KMS-11 (cell line): Measurements from ENCODE around the gene FNTB.

Source experiments
- H2AFZ ChIP-seq: fragments of 200-600 bp; sonication (generic); 2 replicates; pipeline ENCODE4 v1.6.1; 2016; ENCODE audit warnings: antibody characterized with exemption, mixed run types, low read depth
- H3K27ac ChIP-seq: fragments of 200-600 bp; sonication (generic); 2 replicates; pipeline ENCODE4 v1.6.1; 2016; ENCODE audit warnings: mild to moderate bottlenecking, mixed run types
- H3K27me3 ChIP-seq: fragments of 200-600 bp; sonication (generic); 2 replicates; pipeline ENCODE4 v1.6.1; 2017; ENCODE audit warnings: mild to moderate bottlenecking, low read depth, mixed run types, moderate library complexity; ENCODE audit not compliant: insufficient read depth
- H3K36me3 ChIP-seq: fragments of 200-600 bp; sonication (generic); 2 replicates; pipeline ENCODE4 v1.6.1; 2017; ENCODE audit warnings: mild to moderate bottlenecking, mixed run types; ENCODE audit not compliant: insufficient read depth
- H3K4me1 ChIP-seq: fragments of 200-600 bp; sonication (generic); 2 replicates; pipeline ENCODE4 v1.6.1; 2016; ENCODE audit warnings: mild to moderate bottlenecking, low read depth, mixed run types; ENCODE audit not compliant: poor library complexity, severe bottlenecking
- H3K4me2 ChIP-seq: fragments of 200-600 bp; sonication (generic); 2 replicates; pipeline ENCODE4 v1.7.0; 2016; ENCODE audit warnings: mild to moderate bottlenecking, mixed run types
- H3K4me3 ChIP-seq: fragments of 200-600 bp; sonication (generic); IDR thresholded peaks from 2 replicates; pipeline ENCODE4 v1.6.1; 2017; ENCODE audit warnings: low read depth, low read length, mixed read lengths; ENCODE audit not compliant: insufficient read depth
- H3K79me2 ChIP-seq: fragments of 200-600 bp; sonication (generic); 2 replicates; pipeline ENCODE4 v1.6.1; 2016; ENCODE audit warnings: low read depth, mixed run types; ENCODE audit not compliant: insufficient read depth
- H3K9ac ChIP-seq: fragments of 200-600 bp; sonication (generic); 2 replicates; pipeline ENCODE4 v1.6.1; 2016; ENCODE audit warnings: mild to moderate bottlenecking, mixed run types
- H4K20me1 ChIP-seq: fragments of 200-600 bp; sonication (generic); 2 replicates; pipeline ENCODE4 v1.6.1; 2016; ENCODE audit warnings: mild to moderate bottlenecking, mixed run types; ENCODE audit not compliant: insufficient read depth
- TF ChIP-seq, protein P1 (sequence below): fragments of 200-600 bp; sonication (generic); conservative IDR thresholded peaks from 2 replicates; pipeline ENCODE4 v1.6.1; 2017; ENCODE audit warnings: low read depth, mild to moderate bottlenecking, antibody characterized with exemption, low read length, moderate library complexity, mixed read lengths

FNTB gene

DNA sequence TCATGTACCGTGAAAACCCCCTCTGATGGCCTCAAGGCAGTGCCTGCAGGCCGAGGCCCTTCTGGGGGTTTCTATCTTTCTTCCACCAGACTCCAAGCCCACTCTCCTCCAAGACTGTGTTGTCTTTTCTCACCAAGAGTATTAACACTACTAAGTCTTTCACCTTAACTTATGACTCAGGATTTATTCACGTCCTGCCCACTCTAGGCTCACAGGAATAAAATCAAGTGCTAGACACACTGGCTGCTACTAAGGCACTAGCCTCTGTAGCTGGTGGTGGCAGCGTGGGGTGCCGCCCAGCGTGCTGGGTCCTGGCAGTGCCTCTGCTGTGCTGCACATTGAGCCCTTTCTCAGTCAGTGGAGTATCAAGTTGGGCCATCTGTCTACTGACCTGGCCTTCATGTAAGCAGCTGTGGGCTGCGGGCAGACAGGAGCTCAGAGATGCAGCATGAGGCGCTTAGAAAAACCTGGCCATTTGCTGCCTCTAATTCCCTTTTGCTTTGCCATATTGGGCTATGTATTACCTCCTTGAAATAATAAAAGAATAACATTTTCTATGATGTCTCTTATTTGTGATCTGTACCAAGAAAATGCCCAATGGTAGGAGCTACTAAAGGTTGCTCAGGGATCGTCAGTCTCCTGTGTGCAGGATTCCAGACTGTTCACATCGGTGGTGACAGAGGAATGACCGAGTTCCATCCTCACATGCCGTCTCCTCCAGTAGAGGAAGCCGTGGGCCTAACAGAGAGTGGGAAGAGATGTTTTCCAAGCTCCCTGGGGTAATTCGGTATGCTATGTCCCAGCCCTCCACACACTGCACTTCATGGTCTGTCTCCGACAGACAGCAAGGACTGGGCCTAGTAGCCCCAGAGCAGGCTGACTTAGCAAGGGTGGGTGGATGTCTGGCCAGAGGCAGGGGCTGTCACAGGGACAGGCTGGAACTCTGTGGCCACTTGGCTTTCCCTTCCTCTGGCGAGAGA, 75.7 kb downstream of the FNTB start:
- TF ChIP-seq, protein P1, sequence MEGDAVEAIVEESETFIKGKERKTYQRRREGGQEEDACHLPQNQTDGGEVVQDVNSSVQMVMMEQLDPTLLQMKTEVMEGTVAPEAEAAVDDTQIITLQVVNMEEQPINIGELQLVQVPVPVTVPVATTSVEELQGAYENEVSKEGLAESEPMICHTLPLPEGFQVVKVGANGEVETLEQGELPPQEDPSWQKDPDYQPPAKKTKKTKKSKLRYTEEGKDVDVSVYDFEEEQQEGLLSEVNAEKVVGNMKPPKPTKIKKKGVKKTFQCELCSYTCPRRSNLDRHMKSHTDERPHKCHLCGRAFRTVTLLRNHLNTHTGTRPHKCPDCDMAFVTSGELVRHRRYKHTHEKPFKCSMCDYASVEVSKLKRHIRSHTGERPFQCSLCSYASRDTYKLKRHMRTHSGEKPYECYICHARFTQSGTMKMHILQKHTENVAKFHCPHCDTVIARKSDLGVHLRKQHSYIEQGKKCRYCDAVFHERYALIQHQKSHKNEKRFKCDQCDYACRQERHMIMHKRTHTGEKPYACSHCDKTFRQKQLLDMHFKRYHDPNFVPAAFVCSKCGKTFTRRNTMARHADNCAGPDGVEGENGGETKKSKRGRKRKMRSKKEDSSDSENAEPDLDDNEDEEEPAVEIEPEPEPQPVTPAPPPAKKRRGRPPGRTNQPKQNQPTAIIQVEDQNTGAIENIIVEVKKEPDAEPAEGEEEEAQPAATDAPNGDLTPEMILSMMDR = no peak
- Histone ChIP-seq H4K20me1 (no peaks in the 10 kb centered on the region), H3K9ac (no peak overlapping the region), H2AFZ (no peak overlapping the region), H3K4me1 (no peaks in the 10 kb centered on the region), H3K36me3 (no peaks in the 10 kb centered on the region), H3K4me3 (no peak overlapping the region), H3K27me3 (no peaks in the 10 kb centered on the region), H3K79me2 (no peaks in the 10 kb centered on the region), H3K4me2 (no peak overlapping the region), H3K27ac (no peak overlapping the region)

DNA sequence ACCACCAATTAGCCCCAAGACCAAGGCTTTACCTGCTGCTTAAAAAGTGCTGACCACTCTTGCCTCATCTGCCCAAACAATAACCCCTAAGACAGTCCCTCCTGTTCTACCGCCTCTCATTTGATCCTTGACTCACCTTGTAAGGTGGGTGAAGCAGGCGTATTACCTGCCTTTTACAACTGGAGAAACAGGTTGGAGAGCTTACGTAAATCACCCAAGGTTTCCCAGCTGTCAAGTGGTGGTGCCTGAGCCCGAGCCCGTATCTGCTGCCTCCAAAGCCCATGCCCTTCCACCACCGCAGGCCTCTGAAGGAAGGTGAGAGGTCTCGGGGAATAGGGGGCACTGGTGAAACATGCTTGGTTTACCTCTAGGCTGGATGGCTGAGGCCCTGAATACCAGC, 79.0 kb downstream of the FNTB start:
- no peak overlapping the region for H2AFZ ChIP-seq
- H3K4me2 ChIP-seq = no peak overlapping the region
- TF ChIP-seq, protein P1 = no peak
- no peaks in the 10 kb centered on the region for H3K4me1 ChIP-seq
- no peaks in the 10 kb centered on the region for H3K36me3 ChIP-seq
- H4K20me1 ChIP-seq = no peaks in the 10 kb centered on the region
- no peak overlapping the region for H3K4me3 ChIP-seq
- no peaks in the 10 kb centered on the region for H3K27me3 ChIP-seq
- H3K9ac ChIP-seq = no peak overlapping the region
- H3K79me2 ChIP-seq = no peaks in the 10 kb centered on the region
- no peak overlapping the region for H3K27ac ChIP-seq

DNA sequence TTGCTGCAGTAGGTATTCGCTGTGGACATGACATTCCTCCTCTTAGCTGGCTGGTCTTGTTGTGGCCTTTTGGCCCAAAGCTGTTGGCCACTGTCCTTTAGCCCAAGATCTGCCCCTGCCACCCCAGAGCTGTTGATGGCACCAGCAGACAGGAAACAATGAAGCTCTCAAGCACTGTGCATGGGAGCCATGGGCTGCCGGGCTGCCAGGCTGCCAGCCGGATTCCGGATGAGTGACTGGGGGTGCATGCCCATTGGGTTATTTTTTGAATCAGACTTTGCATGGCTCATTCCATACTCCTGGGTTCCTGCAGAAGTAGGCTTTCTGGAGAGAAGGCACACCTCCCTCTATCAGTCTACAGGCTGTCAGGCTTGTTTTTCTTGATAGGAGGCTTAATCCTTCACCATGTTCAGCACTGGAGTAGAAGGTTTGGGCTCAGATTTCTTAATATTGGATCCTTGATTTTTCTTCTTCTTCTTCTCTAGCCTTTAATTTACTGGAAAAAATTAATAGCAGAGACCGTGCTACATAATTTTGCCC, 83.2 kb downstream of the FNTB start:
- Histone ChIP-seq H3K4me2 (no peak overlapping the region; the same call in 1 of the 2 replicates), H2AFZ (no peak overlapping the region), H4K20me1 (no peaks in the 10 kb centered on the region), H3K27me3 (no peaks in the 10 kb centered on the region), H3K4me3 (no peak overlapping the region), H3K4me1 (peaks cover 22% of the 10 kb centered on the region), H3K36me3 (no peaks in the 10 kb centered on the region), H3K79me2 (no peaks in the 10 kb centered on the region), H3K27ac (peak overlapping the region; percentile 38; the same call in 1 of the 2 replicates), H3K9ac (no peak overlapping the region)
- TF ChIP-seq, protein P1 = no peak

DNA sequence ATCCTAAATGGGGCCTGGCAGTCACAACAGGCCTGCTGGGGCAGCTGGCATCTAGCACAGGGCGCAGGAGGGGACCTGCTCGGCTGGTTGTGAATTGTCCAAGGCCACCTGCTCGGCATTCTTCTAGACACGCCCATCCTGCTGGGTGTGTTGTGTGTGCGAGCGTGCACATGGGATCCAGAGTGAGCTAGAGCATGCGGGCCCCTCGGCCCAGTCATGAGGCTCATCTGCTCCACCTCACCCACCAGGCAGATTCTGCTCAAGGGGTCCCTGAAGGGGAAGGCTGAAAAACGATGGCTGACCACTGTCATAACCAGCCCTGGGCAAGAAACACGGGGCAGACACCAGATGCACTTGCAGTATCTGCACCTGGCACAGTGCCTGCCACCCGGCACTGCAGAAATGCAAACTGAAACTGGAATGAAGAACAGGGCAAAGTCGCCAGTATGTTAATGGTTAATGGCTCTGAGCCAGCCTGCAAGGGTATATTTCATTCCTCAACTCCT, 83.8 kb downstream of the FNTB start:
- Histone ChIP-seq H2AFZ (no peak overlapping the region), H3K27ac (peak overlapping the region; percentile 38; the same call in 1 of the 2 replicates), H3K36me3 (no peaks in the 10 kb centered on the region), H3K27me3 (no peaks in the 10 kb centered on the region), H3K4me2 (peak overlapping the region; percentile 33), H3K4me3 (no peak overlapping the region), H3K9ac (no peak overlapping the region), H4K20me1 (no peaks in the 10 kb centered on the region), H3K4me1 (peaks cover 22% of the 10 kb centered on the region), H3K79me2 (no peaks in the 10 kb centered on the region)
- TF ChIP-seq, protein P1 = no peak
